ENCODE results near the gene SPOCK3. TPM values are rescaled to one million over a fixed set of nuclear protein-coding genes. Genes with fewer than 3 reads are reported as not detected.

Gene SPOCK3
- total and polyA plus RNA-seq, 3 experiments from 2014 or later, result not detected

- no peak overlapping the region for H3K4me3 Mint-ChIP-seq
- no peak for DNase-seq
These were observed 494 bp downstream of the SPOCK3 start for GRCh38 chr4:167233685-167234315.

GRCh38 chr4:167232805-167233684 lies 1.2 kb downstream of the SPOCK3 start:
- no peak overlapping the region for H3K27ac ChIP-seq (ENCODE audit: low read depth, low read length)
- H3K4me1 Mint-ChIP-seq, result no peaks in the 10 kb centered on the region
- H3K9me3 ChIP-seq (ENCODE audit: low read length), result no peaks in the 10 kb centered on the region
- ChIA-PET POLR2A (no interaction called here), CTCF (no interaction called here)
- no peaks in the 10 kb centered on the region for H3K36me3 ChIP-seq (ENCODE audit: insufficient read depth, low read length)
- no peak for DNase-seq
- no peak overlapping the region for H3K4me3 Mint-ChIP-seq
- no peaks in the 10 kb centered on the region for H3K36me3 Mint-ChIP-seq
- no peak overlapping the region for H3K27ac Mint-ChIP-seq
- no peaks in the 10 kb centered on the region for H3K27me3 ChIP-seq (ENCODE audit: insufficient read depth, low read length, poor library complexity, severe bottlenecking)
- H3K27me3 Mint-ChIP-seq, result peaks cover 0 to 16% of the 10 kb centered on the region in 2 donors
- H3K4me1 ChIP-seq (ENCODE audit: insufficient read depth, low read length), result no peaks in the 10 kb centered on the region
- H3K9me3 Mint-ChIP-seq, result peaks cover 0 to 9% (median 6%) of the 10 kb centered on the region in 5 donors
- H3K4me3 ChIP-seq (ENCODE audit: low read length), result no peak overlapping the region

More at GRCh38 chr4:167233685-167234315, 494 bp downstream of the SPOCK3 start:
- Histone ChIP-seq H3K4me3 (ENCODE audit: low read length) (no peak overlapping the region), H3K27ac (ENCODE audit: low read depth, low read length) (no peak overlapping the region), H3K4me1 (ENCODE audit: insufficient read depth, low read length) (no peaks in the 10 kb centered on the region), H3K27me3 (ENCODE audit: insufficient read depth, low read length, poor library complexity, severe bottlenecking) (no peaks in the 10 kb centered on the region), H3K36me3 (ENCODE audit: insufficient read depth, low read length) (no peaks in the 10 kb centered on the region), H3K9me3 (ENCODE audit: low read length) (no peaks in the 10 kb centered on the region)
- no peak overlapping the region for H3K27ac Mint-ChIP-seq
- H3K27me3 Mint-ChIP-seq, result peaks cover 0 to 16% of the 10 kb centered on the region in 2 donors
- H3K36me3 Mint-ChIP-seq, result no peaks in the 10 kb centered on the region
- CTCF ChIA-PET, result no interaction called here
- H3K4me1 Mint-ChIP-seq, result no peaks in the 10 kb centered on the region
- H3K9me3 Mint-ChIP-seq, result peaks cover 0 to 9% (median 6%) of the 10 kb centered on the region in 5 donors
- POLR2A ChIA-PET, result no interaction called here

GRCh38 chr4:167230744-167231143 lies 3.5 kb downstream of the SPOCK3 start:
- no peak for DNase-seq
- POLR2A ChIA-PET, result no interaction called here
- Mint-ChIP-seq H3K36me3 (no peaks in the 10 kb centered on the region), H3K27me3 (peaks cover 0 to 16% of the 10 kb centered on the region in 2 donors), H3K27ac (no peak overlapping the region), H3K4me1 (no peaks in the 10 kb centered on the region), H3K4me3 (no peak overlapping the region), H3K9me3 (peaks cover 3 to 9% (median 4%) of the 10 kb centered on the region in 5 donors)
- Histone ChIP-seq H3K27me3 (ENCODE audit: insufficient read depth, low read length, poor library complexity, severe bottlenecking) (no peaks in the 10 kb centered on the region), H3K36me3 (ENCODE audit: insufficient read depth, low read length) (no peaks in the 10 kb centered on the region), H3K4me3 (ENCODE audit: low read length) (no peak overlapping the region), H3K9me3 (ENCODE audit: low read length) (no peaks in the 10 kb centered on the region), H3K4me1 (ENCODE audit: insufficient read depth, low read length) (no peaks in the 10 kb centered on the region), H3K27ac (ENCODE audit: low read depth, low read length) (no peak overlapping the region)
- CTCF ChIA-PET, result no interaction called here

- DNase-seq, result no peak
- no peaks in the 10 kb centered on the region for H3K9me3 ChIP-seq (ENCODE audit: low read length)
- no peak overlapping the region for H3K4me3 Mint-ChIP-seq
- H3K4me1 Mint-ChIP-seq, result no peaks in the 10 kb centered on the region
- peaks cover 0 to 5% (median 0%) of the 10 kb centered on the region in 5 donors for H3K9me3 Mint-ChIP-seq
- no peak overlapping the region for H3K27ac Mint-ChIP-seq
- POLR2A ChIA-PET, result no interaction called here
- H3K4me1 ChIP-seq (ENCODE audit: insufficient read depth, low read length), result no peaks in the 10 kb centered on the region
- H3K4me3 ChIP-seq (ENCODE audit: low read length), result no peak overlapping the region
- H3K27me3 Mint-ChIP-seq, result no peaks in the 10 kb centered on the region
- H3K36me3 Mint-ChIP-seq, result no peaks in the 10 kb centered on the region
- CTCF ChIA-PET, result no interaction called here
- H3K27ac ChIP-seq (ENCODE audit: low read depth, low read length), result no peak overlapping the region
- H3K27me3 ChIP-seq (ENCODE audit: insufficient read depth, low read length, poor library complexity, severe bottlenecking), result no peaks in the 10 kb centered on the region
- H3K36me3 ChIP-seq (ENCODE audit: insufficient read depth, low read length), result no peaks in the 10 kb centered on the region
These were observed 12.2 kb downstream of the SPOCK3 start for GRCh38 chr4:167222099-167222498.

GRCh38 chr4:167221084-167221483 lies 13.2 kb downstream of the SPOCK3 start:
- no peak overlapping the region for H3K27ac Mint-ChIP-seq
- no peak overlapping the region for H3K4me3 Mint-ChIP-seq
- Histone ChIP-seq H3K4me3 (ENCODE audit: low read length) (no peak overlapping the region), H3K4me1 (ENCODE audit: insufficient read depth, low read length) (no peaks in the 10 kb centered on the region), H3K36me3 (ENCODE audit: insufficient read depth, low read length) (no peaks in the 10 kb centered on the region), H3K27ac (ENCODE audit: low read depth, low read length) (no peak overlapping the region), H3K9me3 (ENCODE audit: low read length) (no peaks in the 10 kb centered on the region), H3K27me3 (ENCODE audit: insufficient read depth, low read length, poor library complexity, severe bottlenecking) (no peaks in the 10 kb centered on the region)
- CTCF ChIA-PET, result no interaction called here
- H3K36me3 Mint-ChIP-seq, result no peaks in the 10 kb centered on the region
- H3K4me1 Mint-ChIP-seq, result no peaks in the 10 kb centered on the region
- POLR2A ChIA-PET, result no interaction called here
- no peaks in the 10 kb centered on the region for H3K27me3 Mint-ChIP-seq
- no peak for DNase-seq
- H3K9me3 Mint-ChIP-seq, result peaks cover 0 to 7% (median 2%) of the 10 kb centered on the region in 5 donors

GRCh38 chr4:167218022-167218608 lies 16.2 kb downstream of the SPOCK3 start:
- peaks cover 3 to 12% (median 4%) of the 10 kb centered on the region in 5 donors for H3K9me3 Mint-ChIP-seq
- no peak overlapping the region for H3K27ac Mint-ChIP-seq

GRCh38 chr4:167216783-167217182 lies 17.5 kb downstream of the SPOCK3 start:
- no peak for DNase-seq
- Mint-ChIP-seq H3K27me3 (no peaks in the 10 kb centered on the region), H3K4me3 (no peak overlapping the region), H3K36me3 (no peaks in the 10 kb centered on the region), H3K9me3 (peaks cover 3 to 12% (median 6%) of the 10 kb centered on the region in 5 donors), H3K4me1 (no peaks in the 10 kb centered on the region), H3K27ac (no peak overlapping the region)
- Histone ChIP-seq H3K9me3 (ENCODE audit: low read length) (no peaks in the 10 kb centered on the region), H3K4me1 (ENCODE audit: insufficient read depth, low read length) (no peaks in the 10 kb centered on the region), H3K36me3 (ENCODE audit: insufficient read depth, low read length) (no peaks in the 10 kb centered on the region), H3K4me3 (ENCODE audit: low read length) (no peak overlapping the region), H3K27ac (ENCODE audit: low read depth, low read length) (no peak overlapping the region), H3K27me3 (ENCODE audit: insufficient read depth, low read length, poor library complexity, severe bottlenecking) (no peaks in the 10 kb centered on the region)
- CTCF ChIA-PET, result no interaction called here
- POLR2A ChIA-PET, result no interaction called here

More at GRCh38 chr4:167218022-167218608, 16.2 kb downstream of the SPOCK3 start:
- DNase-seq, result no peak
- POLR2A ChIA-PET, result no interaction called here
- Mint-ChIP-seq H3K4me3 (no peak overlapping the region), H3K4me1 (no peaks in the 10 kb centered on the region), H3K27me3 (no peaks in the 10 kb centered on the region), H3K36me3 (no peaks in the 10 kb centered on the region)
- H3K4me1 ChIP-seq (ENCODE audit: insufficient read depth, low read length), result no peaks in the 10 kb centered on the region
- H3K9me3 ChIP-seq (ENCODE audit: low read length), result no peaks in the 10 kb centered on the region
- no peak overlapping the region for H3K4me3 ChIP-seq (ENCODE audit: low read length)
- H3K27me3 ChIP-seq (ENCODE audit: insufficient read depth, low read length, poor library complexity, severe bottlenecking), result no peaks in the 10 kb centered on the region
- no peak overlapping the region for H3K27ac ChIP-seq (ENCODE audit: low read depth, low read length)
- CTCF ChIA-PET, result no interaction called here
- no peaks in the 10 kb centered on the region for H3K36me3 ChIP-seq (ENCODE audit: insufficient read depth, low read length)

GRCh38 chr4:167210166-167210565 lies 24.1 kb downstream of the SPOCK3 start:
- no peaks in the 10 kb centered on the region for H3K9me3 ChIP-seq (ENCODE audit: low read length)
- no peaks in the 10 kb centered on the region for H3K36me3 Mint-ChIP-seq
- H3K4me1 Mint-ChIP-seq, result no peaks in the 10 kb centered on the region
- ChIA-PET POLR2A (no interaction called here), CTCF (no interaction called here)
- H3K4me3 ChIP-seq (ENCODE audit: low read length), result no peak overlapping the region
- no peaks in the 10 kb centered on the region for H3K36me3 ChIP-seq (ENCODE audit: insufficient read depth, low read length)
- no peak overlapping the region for H3K27ac Mint-ChIP-seq
- no peak for DNase-seq
- no peaks in the 10 kb centered on the region for H3K27me3 ChIP-seq (ENCODE audit: insufficient read depth, low read length, poor library complexity, severe bottlenecking)
- no peaks in the 10 kb centered on the region for H3K27me3 Mint-ChIP-seq
- peaks cover 0 to 9% (median 4%) of the 10 kb centered on the region in 5 donors for H3K9me3 Mint-ChIP-seq
- no peak overlapping the region for H3K4me3 Mint-ChIP-seq
- no peak overlapping the region for H3K27ac ChIP-seq (ENCODE audit: low read depth, low read length)
- no peaks in the 10 kb centered on the region for H3K4me1 ChIP-seq (ENCODE audit: insufficient read depth, low read length)
